PFSK-1 (cell line): ENCODE results near the gene RRAGA.

ENCODE experiments used
- FOXP2 ChIP-seq: optimal IDR thresholded peaks from 2 replicates; pipeline ENCODE3; 2011; ENCODE audit warnings: borderline replicate concordance, control low read depth, inconsistent platforms; ENCODE audit not compliant: insufficient read depth; ENCODE audit errors: extremely low read length, extremely low read depth
- POLR2AphosphoS5 ChIP-seq: IDR thresholded peaks from 2 replicates; pipeline ENCODE4 v1.6.1; 2012; ENCODE audit warnings: low read depth, mild to moderate bottlenecking, control low read depth, low read length, moderate library complexity
- REST ChIP-seq, 2 experiments: IDR thresholded peaks; 2 replicates each; pipeline versions ENCODE4 v1.6.1 to v1.8.0; 2011 to 2012; ENCODE audit warnings: low read depth in 2 of 2, low read length in 2 of 2, control low read depth in 1 of 2, inconsistent platforms in 1 of 2, mild to moderate bottlenecking in 1 of 2, moderate library complexity in 1 of 2; ENCODE audit not compliant: insufficient read depth in 1 of 2
- SIN3A ChIP-seq: IDR thresholded peaks from 2 replicates; pipeline ENCODE4 v1.6.1; 2012; ENCODE audit warnings: mild to moderate bottlenecking, low read length, moderate library complexity, borderline replicate concordance; ENCODE audit not compliant: insufficient read depth
- TAF1 ChIP-seq: IDR thresholded peaks from 2 replicates; pipeline ENCODE4 v1.6.1; 2012; ENCODE audit warnings: low read length, control low read depth, borderline replicate concordance; ENCODE audit not compliant: insufficient read depth

RRAGA gene

GRCh38 chr9:19074836-19075235 is 25.6 kb downstream of the RRAGA start:
- TF ChIP-seq POLR2AphosphoS5 = no peak

- TF ChIP-seq TAF1 (no peak), SIN3A (no peak), POLR2AphosphoS5 (no peak), FOXP2 (no peak), REST (IDR thresholded peaks at IDR 0.05; ENCODE audit: insufficient read depth in 1 of 2, low read depth in 2 of 2, low read length in 2 of 2) (no peak)
Measured at GRCh38 chr9:19085295-19085694, 36.1 kb downstream of the RRAGA start.

GRCh38 chr9:19087106-19088000 is 38.1 kb downstream of the RRAGA start:
- no peak for TF ChIP-seq POLR2AphosphoS5
- no peak for TF ChIP-seq TAF1
- TF ChIP-seq FOXP2 = no peak
- no peak for TF ChIP-seq REST (IDR thresholded peaks at IDR 0.05; ENCODE audit: insufficient read depth in 1 of 2, low read depth in 2 of 2, low read length in 2 of 2)
- no peak for TF ChIP-seq SIN3A
